Cardiac muscle cell (in vitro differentiated cells and primary cell): ENCODE measurements around the gene SPG21. TPM values are rescaled to one million over a fixed set of nuclear protein-coding genes. Genes with fewer than 3 reads are reported as not detected.

Source experiments
- DNase-seq, 2 donors: peaks; one replicate each; pipeline versions ENCODE4 v3.0.0 to v3.0.0-alpha.2; 2010 to 2017; ENCODE audit warnings: low read depth in 1 of 2, low spot score in 1 of 2
- H3K27ac ChIP-seq: fragments of 200-600 bp; sonication (generic); 2 replicates; pipeline ENCODE4 v1.5.1; 2016
- H3K27me3 ChIP-seq: fragments of 200-600 bp; sonication (generic); 2 replicates; pipeline ENCODE4 v1.6.0; 2016; ENCODE audit warnings: control low read depth
- H3K36me3 ChIP-seq: fragments of 200-600 bp; sonication (generic); 2 replicates; pipeline ENCODE4 v1.5.1; 2016; ENCODE audit warnings: control low read depth
- H3K4me1 ChIP-seq: fragments of 200-600 bp; sonication (generic); 2 replicates; pipeline ENCODE4 v1.8.1; 2017; ENCODE audit warnings: low read depth, mild to moderate bottlenecking, mixed run types
- H3K4me3 ChIP-seq: fragments of 200-600 bp; sonication (generic); 2 replicates; pipeline ENCODE4 v1.5.1; 2016; ENCODE audit warnings: mild to moderate bottlenecking
- H3K9me3 ChIP-seq: fragments of 200-600 bp; sonication (generic); 2 replicates; pipeline ENCODE4 v1.5.1; 2017; ENCODE audit warnings: low read depth, mild to moderate bottlenecking, control low read depth
- polyA plus RNA-seq: library from polyadenylated mRNA; unstranded; fragments of >200 nt; fragmentation: Nextera tagmentation; extraction: Ambion mirVana; gene quantifications from 2 replicates; pipeline ENCODE4 v1.2.1, GENCODE V29; 2016
- total RNA-seq: library from RNA; depleted of rRNA; stranded (reverse); fragments of >200 nt; gene quantifications from 2 replicates; pipeline ENCODE4 v1.2.3, GENCODE V29; 2016
- TF ChIP-seq, protein P1 (sequence below): IDR thresholded peaks from 2 replicates; pipeline ENCODE4 v1.5.1; 2012; ENCODE audit warnings: low read depth, mild to moderate bottlenecking, low read length

The SPG21 gene
- total and polyA plus RNA-seq, 2 experiments from 2014 or later: 84.3 to 136 TPM

DNA sequence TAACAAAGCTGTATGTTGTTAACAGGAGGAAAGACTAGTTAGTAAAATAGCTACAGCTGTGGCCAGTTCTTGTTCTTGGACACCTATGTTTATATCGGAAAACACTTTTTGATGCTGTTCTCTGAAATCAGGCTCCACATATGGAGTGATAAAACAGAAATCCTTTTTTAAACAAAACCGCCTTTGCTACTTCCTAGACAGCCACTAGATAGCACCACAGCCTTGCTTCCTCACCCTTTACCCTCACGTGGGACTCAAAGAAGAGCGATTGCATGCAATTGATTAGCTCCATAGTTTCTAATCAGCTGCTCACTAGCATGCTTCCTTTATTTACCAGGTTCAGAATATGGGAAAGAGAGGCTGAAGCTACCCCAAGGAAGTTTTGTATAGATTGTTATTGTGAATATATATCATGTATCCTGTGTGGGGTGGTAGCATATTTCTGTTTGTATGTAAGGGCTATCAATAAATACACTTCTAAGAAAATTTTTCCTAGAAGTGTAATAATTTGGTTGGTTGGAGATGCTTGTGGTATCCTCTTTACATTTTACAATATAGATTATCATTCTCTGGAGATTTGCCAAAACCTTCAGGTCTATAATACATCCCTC is 44.0 kb upstream of the SPG21 start:
- peak in 1 of 2 donors; percentile 60 for DNase-seq
- no peaks in the 10 kb centered on the region for H3K9me3 ChIP-seq
- no peaks in the 10 kb centered on the region for H3K27me3 ChIP-seq
- H3K27ac ChIP-seq: no peak overlapping the region
- H3K4me1 ChIP-seq: no peaks in the 10 kb centered on the region
- H3K36me3 ChIP-seq: no peaks in the 10 kb centered on the region
- no peak overlapping the region for H3K4me3 ChIP-seq
- TF ChIP-seq, protein P1, sequence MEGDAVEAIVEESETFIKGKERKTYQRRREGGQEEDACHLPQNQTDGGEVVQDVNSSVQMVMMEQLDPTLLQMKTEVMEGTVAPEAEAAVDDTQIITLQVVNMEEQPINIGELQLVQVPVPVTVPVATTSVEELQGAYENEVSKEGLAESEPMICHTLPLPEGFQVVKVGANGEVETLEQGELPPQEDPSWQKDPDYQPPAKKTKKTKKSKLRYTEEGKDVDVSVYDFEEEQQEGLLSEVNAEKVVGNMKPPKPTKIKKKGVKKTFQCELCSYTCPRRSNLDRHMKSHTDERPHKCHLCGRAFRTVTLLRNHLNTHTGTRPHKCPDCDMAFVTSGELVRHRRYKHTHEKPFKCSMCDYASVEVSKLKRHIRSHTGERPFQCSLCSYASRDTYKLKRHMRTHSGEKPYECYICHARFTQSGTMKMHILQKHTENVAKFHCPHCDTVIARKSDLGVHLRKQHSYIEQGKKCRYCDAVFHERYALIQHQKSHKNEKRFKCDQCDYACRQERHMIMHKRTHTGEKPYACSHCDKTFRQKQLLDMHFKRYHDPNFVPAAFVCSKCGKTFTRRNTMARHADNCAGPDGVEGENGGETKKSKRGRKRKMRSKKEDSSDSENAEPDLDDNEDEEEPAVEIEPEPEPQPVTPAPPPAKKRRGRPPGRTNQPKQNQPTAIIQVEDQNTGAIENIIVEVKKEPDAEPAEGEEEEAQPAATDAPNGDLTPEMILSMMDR: peak; percentile 62

DNA sequence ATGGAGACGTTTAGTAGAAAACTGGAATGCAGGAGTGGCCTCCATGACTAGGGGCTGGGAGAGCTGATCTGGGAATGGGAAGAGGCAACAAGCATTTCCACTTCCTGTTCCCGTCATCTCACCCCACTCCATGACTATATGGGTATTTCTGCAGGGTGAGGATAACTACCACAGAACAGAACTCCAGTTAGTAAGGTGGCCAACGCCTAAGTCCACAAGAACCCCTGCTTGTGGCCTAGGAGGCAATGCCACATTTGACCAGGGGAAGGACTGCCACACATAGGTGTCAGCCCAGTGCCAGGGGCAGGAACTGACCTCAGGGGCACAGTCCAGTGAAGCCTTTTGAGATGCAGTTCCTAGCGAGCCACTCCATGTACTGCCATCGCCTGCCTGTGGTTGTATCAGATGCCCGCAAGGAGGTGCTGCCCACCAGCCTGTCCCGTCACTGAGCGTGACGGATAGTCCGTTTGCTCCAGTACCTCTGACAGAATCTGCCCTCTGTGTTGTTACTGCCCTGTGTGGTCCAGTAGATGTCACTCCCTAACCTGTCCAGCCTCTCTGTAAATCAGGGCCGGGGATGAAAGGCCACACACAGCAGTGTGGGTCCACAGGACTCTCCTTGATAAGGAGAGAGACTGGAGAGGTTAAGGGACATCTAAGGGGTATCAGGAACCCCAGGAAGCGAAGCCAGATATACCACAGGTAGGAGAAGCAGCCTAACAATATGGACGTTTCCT is 43.3 kb upstream of the SPG21 start:
- H3K27ac ChIP-seq: no peak overlapping the region
- TF ChIP-seq, protein P1: peak; percentile 67
- peak; percentile 66 to 85 for DNase-seq
- H3K36me3 ChIP-seq: no peaks in the 10 kb centered on the region
- peaks cover 7% of the 10 kb centered on the region for H3K4me1 ChIP-seq
- H3K4me3 ChIP-seq: no peak overlapping the region
- H3K9me3 ChIP-seq: no peaks in the 10 kb centered on the region
- H3K27me3 ChIP-seq: no peaks in the 10 kb centered on the region

DNA sequence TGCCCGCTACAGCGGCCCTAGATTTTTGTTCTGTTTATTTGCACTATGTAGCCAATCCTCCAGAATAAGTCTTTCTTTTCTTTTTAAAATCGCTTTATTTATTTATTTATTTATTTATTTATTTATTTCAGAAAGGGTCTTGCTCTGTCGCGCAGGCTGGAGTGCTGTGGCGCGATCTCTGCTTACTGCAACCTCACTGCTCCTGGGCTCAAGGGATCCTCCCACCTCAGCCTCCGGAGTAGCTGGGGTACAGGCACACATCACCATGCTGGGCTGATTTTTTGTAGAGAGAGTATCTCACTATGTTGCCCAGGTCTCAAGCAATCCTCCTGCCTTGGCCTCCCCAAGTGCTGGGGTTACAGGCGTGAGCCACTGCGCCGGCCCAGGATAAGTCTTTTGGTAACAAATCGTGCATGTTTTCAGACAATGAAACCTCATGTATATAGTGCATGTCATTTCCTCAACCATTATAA is 40.1 kb upstream of the SPG21 start:
- DNase-seq: no peak

DNA sequence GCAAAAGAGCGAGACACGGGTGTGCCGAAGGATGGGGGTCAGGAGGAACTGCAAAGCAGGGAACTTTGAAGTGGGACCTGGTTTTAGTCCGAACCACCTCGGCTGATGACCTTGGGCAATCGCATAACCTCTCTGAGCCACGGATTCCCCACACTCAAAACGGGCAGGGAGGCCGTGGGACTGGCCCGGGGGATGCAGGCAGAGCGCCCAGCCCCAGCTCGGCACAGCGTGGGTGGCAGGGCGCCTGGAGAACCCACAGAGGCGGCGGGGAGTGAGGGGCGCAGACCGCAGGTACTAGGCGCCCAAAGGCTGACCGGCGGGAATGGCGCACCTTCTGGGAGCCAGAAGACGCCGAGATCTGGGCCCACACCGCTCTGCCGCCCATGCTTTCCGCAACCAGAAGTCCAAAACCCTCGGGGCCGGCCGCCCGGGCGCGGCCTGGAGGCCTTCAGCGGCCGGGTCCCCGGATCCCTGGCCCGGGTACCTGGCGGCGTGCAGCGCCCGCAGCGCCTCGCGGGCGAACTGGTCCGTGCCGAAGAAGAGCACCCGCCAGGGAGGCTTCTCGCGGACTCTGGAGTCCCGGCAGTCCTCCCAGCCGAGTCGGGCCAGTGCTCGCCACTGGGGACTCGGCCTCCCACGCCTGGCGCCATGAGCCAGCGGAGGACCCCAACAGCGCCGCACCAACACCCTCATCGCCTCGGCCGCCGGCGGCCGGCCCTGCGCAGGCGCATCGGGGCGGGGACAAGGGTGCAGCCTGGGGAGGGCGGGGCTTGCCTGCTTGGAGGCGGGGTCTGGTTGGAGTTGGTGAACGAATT is 39.4 kb upstream of the SPG21 start, which contains the start of gene MTFMT:
TSS of gene MTFMT (minus strand) at position 719 of the 815 bp plus-strand sequence. CDS start at position 693, 26 bp downstream.
- peak; percentile 87 to 91 for DNase-seq
- Histone ChIP-seq H3K36me3 (peaks cover 4% of the 10 kb centered on the region), H3K27me3 (no peaks in the 10 kb centered on the region), H3K9me3 (no peaks in the 10 kb centered on the region), H3K27ac (peak within 1 kb of the TSS; percentile 37), H3K4me3 (peak within 1 kb of the TSS; percentile 83), H3K4me1 (peaks cover 7% of the 10 kb centered on the region)
- TF ChIP-seq, protein P1: peak; percentile 8

More for the DNA sequence above, 40.1 kb upstream of the SPG21 start:
- peaks cover 4% of the 10 kb centered on the region for H3K36me3 ChIP-seq
- TF ChIP-seq, protein P1: no peak
- peaks cover 7% of the 10 kb centered on the region for H3K4me1 ChIP-seq
- H3K27ac ChIP-seq: no peak overlapping the region
- H3K9me3 ChIP-seq: no peaks in the 10 kb centered on the region
- peak overlapping the region; percentile 83 for H3K4me3 ChIP-seq
- H3K27me3 ChIP-seq: no peaks in the 10 kb centered on the region

DNA sequence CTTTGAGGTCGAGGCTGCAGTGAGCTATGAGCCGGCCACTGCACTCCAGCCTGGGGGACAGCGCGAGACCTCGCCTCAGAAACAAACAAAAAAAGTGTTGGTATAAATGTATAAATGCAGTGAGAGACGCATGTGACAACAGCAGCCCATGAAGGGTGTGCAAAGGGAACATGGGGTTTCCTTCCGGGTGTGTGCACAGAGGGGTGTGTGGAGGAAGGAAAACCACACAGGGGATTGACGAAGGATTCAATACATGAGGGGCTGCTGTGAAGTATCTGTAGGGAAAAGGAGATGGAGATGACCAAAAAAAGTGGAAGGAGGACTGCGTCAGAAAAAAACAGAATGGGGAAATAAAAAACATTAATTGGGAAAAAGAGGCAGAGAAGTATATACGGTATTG is 38.6 kb upstream of the SPG21 start:
- DNase-seq: no peak
- TF ChIP-seq, protein P1: no peak
- Histone ChIP-seq H3K4me3 (peak overlapping the region; percentile 83), H3K27me3 (no peaks in the 10 kb centered on the region), H3K27ac (no peak overlapping the region), H3K9me3 (no peaks in the 10 kb centered on the region), H3K4me1 (peaks cover 7% of the 10 kb centered on the region), H3K36me3 (peaks cover 4% of the 10 kb centered on the region)
